Jurkat, Clone E6-1 (cell line): ENCODE measurements around the gene LRMDA.

Experiments
- DNase-seq: peaks from one replicate; pipeline ENCODE4 v3.0.0-alpha.2; 2011; ENCODE audit warnings: low read depth, low spot score
- H3K4me3 ChIP-seq: 2 replicates; pipeline ENCODE4 v1.5.1; 2011; ENCODE audit warnings: mild to moderate bottlenecking, low read length, control low read depth, moderate library complexity

Gene LRMDA

GRCh38 chr10:75868574-75868973 is 437.1 kb downstream of the LRMDA start:
- no peak for DNase-seq
- H3K4me3 ChIP-seq, result no peak overlapping the region

GRCh38 chr10:75870039-75870645 is 438.7 kb downstream of the LRMDA start:
- no peak overlapping the region for H3K4me3 ChIP-seq
- DNase-seq, result no peak

DNA sequence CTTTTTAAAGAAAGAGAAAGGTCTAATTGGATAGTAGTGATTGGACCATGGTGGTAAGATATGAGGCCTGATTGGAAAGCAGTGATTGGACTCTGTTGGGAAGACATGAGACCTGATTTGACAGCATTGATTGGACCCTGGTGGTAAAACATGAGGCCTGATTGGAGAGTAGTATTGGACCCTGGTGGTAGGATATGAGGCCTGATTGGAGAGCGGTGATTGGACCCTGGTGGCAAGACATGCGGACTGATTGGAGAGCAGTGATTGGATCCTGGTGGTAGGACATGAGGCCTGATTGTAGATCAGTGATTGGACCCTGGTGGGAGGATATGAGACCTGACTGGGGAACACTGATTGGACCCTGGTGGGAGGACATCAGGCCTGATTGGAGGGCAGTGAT is 444.3 kb downstream of the LRMDA start:
- no peak for DNase-seq

GRCh38 chr10:75876710-75877109 is 445.3 kb downstream of the LRMDA start:
- no peak for DNase-seq
- H3K4me3 ChIP-seq, result no peak overlapping the region

More for the DNA sequence above, 444.3 kb downstream of the LRMDA start:
- H3K4me3 ChIP-seq, result no peak overlapping the region

DNA sequence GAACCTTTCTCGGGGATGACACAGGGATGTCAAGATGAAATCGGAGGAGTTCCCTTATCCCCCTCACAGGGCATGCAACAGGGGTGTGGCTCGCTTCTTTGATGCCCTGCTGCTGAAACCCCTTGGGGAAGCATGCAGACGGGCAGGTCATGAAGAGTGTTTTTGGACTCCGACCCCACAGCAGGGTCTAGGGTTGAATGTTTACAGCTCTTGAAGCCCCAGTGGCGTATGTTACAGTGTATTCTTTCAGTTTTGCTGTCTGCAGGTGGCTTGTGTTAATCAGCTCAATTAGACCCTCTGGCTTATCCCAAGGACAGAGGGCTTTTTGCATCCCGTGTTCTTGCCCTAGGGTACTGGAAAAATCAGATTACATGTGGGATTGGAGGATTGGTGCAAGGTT is 446.5 kb downstream of the LRMDA start:
- no peak overlapping the region for H3K4me3 ChIP-seq
- DNase-seq, result no peak

DNA sequence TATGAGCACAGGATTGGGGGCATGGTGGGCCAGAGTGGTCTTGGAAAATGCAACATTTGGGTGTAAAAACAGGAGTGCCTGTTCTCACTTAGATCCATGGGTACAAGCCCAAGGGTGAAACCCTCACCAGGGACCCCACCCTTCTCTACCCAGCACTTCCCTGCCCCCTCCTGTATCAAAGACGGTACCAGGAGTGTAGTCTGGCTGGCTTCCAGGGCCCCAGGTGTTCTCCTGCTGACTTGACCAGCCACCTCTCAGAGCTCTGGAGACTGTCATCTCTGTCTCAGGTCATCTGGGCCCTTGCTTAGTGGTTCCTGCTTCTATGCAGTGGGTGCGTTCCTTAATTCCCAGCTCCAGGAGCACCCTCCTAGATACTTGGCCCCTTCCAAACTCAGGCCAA is 447.2 kb downstream of the LRMDA start:
- DNase-seq, result no peak
- H3K4me3 ChIP-seq, result no peak overlapping the region

DNA sequence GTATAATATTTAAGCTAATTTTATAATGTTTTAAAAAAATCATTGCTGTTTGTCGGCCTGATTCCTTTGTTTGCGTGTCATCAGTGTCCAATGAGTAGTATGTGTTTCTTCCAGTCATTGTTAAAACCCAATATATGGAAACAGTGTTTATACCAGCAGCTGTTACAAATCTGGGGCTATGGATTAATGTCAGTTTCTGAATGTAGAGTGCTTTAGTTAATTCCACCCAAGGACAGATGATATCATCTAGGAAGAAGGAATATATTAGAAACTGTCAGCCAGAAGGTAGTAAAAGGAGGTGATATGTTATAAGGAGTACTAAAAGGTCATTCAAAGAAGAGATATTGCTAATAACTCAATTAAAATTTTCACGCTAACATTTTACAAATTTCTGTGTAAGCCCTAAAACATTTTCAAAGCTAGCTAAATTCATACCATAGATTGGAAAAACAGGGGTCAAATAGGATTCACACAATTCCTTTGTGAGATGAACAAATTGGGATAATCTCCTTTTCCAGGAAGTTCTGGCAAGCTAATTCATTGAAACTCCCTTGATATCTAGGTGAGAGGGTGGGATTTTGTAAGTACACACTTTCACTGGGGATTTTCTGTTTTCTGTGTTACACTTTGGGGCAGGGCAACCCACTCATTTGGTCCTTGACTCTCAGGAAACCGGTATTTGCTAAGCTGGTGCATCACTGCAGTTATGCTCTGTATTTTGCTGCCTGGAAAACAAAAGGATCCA is 448.8 kb downstream of the LRMDA start:
- no peak for DNase-seq
- H3K4me3 ChIP-seq, result no peak overlapping the region

DNA sequence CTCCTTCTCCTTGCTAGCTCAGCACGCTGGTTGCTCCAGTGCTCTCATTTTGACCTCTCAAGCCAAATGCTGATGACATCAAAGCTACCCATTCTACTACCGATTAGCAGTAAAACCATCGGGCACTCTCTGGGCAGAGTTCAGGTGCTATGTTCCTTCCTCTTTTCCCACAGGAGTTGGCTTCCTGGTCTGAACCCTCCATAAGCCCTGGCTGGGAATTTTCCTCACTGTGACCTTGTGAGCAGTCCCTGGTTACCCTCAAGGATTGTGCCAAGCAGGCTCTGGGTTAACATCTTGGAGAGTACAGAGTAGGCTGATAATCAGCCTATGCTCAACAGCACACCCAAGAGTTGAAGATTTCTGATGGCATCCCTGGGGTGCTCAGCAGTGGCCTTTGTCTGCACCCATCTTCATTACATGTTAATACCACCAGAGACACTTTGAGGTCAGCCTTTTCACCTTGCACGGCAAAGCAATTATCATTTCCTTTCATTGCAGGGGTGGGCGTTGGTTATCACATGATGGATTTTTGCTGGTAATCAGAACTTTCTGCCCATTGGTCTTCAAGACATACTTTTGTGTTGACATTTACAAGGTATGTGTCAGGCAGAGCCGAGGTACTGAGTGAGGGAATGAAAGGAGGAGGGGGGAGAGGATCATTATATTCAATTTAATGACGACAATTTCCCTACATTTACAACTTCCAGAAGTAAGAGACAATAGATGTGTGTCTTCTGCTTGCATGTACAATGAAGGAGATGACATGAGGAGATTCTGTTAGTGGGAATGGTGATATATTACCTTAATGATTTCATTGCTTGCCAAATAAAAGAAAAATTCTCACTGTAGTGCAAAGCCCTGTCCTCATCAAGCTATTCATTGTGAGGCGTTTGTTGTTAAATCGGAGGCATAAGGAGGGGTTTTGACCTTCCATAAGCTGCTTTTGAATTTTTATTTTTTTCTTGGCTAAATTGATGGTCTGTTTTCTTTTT is 452.0 kb downstream of the LRMDA start:
- no peak for DNase-seq
- H3K4me3 ChIP-seq, result no peak overlapping the region

DNA sequence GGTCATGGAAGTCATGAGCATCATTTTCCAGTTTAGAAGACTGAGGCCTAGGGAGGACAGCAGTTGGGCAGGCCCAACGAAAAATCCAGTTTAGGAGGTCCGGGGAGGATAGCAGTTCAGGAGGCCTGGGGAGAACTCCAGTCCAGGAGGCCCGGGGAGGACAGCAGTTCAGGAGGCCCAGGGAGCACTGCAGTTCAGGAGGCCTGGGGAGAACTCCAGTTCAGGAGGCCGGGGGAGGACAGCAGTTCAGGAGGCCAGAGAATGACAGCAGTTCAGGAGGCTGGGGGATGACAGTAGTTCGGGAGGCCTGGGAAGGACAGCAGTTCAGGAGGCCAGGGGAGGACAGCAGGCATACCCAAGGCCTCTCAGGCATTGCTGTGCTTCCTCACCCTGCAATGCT is 453.4 kb downstream of the LRMDA start:
- no peak overlapping the region for H3K4me3 ChIP-seq
- DNase-seq, result no peak

GRCh38 chr10:75887369-75887768 is 455.9 kb downstream of the LRMDA start:
- DNase-seq, result no peak
- no peak overlapping the region for H3K4me3 ChIP-seq

- no peak for DNase-seq
- H3K4me3 ChIP-seq, result no peak overlapping the region
Observed at GRCh38 chr10:75887992-75888680, 456.7 kb downstream of the LRMDA start.

DNA sequence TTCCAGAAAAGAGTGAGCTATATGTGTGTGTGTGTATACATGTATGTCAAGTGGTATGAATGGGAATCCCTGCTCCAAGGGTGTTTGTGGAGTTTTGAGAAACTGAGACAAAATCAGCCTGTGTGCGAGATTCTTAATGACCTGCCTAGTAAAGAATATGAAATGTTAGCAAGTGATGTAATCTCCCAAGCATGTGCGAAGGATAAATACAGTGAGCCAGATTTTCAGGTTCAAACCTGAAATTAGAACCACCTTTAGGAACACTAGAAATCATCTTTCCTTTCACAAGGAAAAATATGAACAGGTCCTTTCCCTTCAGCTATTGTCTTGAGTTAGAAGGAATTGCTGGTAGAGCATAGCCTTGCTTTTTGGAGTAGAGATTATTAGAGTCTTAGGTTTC is 457.6 kb downstream of the LRMDA start:
- DNase-seq, result no peak
- no peak overlapping the region for H3K4me3 ChIP-seq

DNA sequence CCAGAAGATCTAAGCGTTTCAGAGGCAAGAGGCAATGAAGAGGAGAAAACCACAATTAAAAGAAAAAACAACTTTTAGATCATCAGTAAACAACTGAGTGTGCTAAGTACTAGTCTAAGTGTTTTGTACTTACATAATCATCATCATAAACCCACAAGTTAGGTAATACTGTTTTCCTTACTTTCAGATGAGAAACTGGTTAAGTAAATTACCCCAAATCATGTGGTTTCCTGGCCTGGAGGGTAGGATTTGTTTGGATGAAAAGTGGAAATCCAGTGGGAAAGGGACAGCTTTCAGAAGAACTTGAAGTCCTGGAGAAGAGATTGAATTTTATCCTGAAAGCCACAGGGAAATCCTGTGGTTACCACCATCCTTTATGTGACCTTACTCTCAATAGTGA is 463.3 kb downstream of the LRMDA start:
- H3K4me3 ChIP-seq, result no peak overlapping the region
- no peak for DNase-seq

DNA sequence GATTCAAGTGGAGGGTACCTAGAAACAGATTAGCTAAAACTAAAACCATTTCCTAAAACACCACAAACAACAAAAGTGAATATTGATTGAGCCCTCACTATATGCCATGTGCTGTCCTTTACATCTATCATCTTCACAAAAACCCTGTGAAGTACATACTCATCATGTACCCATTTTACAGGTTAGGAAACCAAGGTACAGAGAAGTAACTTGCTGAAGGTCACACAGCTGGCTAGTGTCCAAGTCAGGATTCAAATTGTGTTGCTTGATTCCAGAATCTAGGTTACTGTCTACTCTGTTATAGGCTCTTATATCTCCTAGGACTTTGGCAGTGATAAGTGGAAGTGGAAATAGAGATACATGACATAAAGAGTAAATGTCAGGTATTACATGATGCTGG is 463.8 kb downstream of the LRMDA start:
- DNase-seq, result no peak
- no peak overlapping the region for H3K4me3 ChIP-seq

- no peak overlapping the region for H3K4me3 ChIP-seq
- DNase-seq, result no peak
Observed at GRCh38 chr10:75899816-75900390, 468.5 kb downstream of the LRMDA start.

- DNase-seq, result no peak
- H3K4me3 ChIP-seq, result no peak overlapping the region
Observed at GRCh38 chr10:75902816-75903215, 471.4 kb downstream of the LRMDA start.

GRCh38 chr10:75904499-75905283 is 473.3 kb downstream of the LRMDA start:
- H3K4me3 ChIP-seq, result no peak overlapping the region
- no peak for DNase-seq

DNA sequence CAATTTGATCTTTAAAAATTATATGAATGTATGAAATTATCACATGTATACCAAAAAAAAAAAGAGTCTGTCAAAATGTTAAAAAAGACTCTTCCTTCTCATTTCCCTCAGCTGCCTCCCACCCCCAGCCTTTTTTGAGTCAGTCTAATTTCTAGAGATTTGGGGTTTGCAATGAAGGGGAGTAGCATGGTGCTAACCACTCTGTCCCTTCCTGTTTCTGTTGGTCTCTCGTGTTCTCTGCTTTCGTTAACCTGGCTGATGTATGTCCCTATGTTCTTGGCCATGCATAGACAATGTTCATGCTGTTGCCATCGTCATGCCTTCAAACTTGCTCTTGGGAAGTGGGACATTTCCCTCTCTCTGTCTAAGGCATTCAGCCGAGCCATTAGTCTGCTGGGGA is 474.1 kb downstream of the LRMDA start:
- DNase-seq, result no peak

More for the DNA sequence above, 474.1 kb downstream of the LRMDA start:
- H3K4me3 ChIP-seq, result no peak overlapping the region
